Astrocyte of the spinal cord (primary cell): ENCODE measurements around the gene TMEM41A.

ENCODE experiments used
- DNase-seq: peaks from one replicate; pipeline ENCODE4 v3.0.0; 2011; ENCODE audit warnings: low read depth, low spot score
- H3K4me3 ChIP-seq: 2 replicates; pipeline ENCODE4 v1.5.1; 2011; ENCODE audit warnings: low read depth, mild to moderate bottlenecking, low read length, moderate library complexity
- in situ Hi-C: cut with HindIII; loops from 2 replicates; pipeline ENCODE4 v1.10.0; 2017; ENCODE audit warnings: low sequenced_read_pairs
- TF ChIP-seq, protein P1 (sequence below): IDR thresholded peaks from 2 replicates; pipeline ENCODE4 v1.5.1; 2012; ENCODE audit warnings: low read depth, mild to moderate bottlenecking, low read length, inconsistent platforms

The TMEM41A gene

GRCh38 chr3:185517387-185518130 is 18.7 kb upstream of the TMEM41A start:
- TF ChIP-seq, protein P1, sequence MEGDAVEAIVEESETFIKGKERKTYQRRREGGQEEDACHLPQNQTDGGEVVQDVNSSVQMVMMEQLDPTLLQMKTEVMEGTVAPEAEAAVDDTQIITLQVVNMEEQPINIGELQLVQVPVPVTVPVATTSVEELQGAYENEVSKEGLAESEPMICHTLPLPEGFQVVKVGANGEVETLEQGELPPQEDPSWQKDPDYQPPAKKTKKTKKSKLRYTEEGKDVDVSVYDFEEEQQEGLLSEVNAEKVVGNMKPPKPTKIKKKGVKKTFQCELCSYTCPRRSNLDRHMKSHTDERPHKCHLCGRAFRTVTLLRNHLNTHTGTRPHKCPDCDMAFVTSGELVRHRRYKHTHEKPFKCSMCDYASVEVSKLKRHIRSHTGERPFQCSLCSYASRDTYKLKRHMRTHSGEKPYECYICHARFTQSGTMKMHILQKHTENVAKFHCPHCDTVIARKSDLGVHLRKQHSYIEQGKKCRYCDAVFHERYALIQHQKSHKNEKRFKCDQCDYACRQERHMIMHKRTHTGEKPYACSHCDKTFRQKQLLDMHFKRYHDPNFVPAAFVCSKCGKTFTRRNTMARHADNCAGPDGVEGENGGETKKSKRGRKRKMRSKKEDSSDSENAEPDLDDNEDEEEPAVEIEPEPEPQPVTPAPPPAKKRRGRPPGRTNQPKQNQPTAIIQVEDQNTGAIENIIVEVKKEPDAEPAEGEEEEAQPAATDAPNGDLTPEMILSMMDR: no peak
- in situ Hi-C loops: no loop called here
- DNase-seq: no peak
- no peak overlapping the region for H3K4me3 ChIP-seq

DNA sequence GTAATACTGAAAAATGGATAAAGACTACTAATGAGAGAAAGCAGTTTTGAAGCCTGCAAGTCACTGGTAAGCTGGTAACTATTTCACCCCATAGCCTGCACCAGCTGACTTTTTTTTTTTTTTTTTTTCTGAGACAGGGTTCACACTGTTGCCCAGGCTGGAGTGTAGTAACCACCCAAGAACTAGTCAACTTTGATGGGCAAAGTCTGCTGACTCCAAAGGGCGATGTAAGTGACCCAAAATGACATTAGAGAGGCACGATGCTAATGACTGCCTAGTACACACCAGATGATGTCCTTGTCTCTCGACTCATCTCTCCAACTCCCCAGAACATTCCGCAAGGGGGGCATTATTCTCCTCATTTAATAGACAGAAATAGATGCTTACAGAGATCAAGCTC is 12.9 kb upstream of the TMEM41A start:
- in situ Hi-C loops: no loop called here
- TF ChIP-seq, protein P1: no peak
- H3K4me3 ChIP-seq: no peak overlapping the region
- no peak for DNase-seq

GRCh38 chr3:185508335-185508991 is 9.6 kb upstream of the TMEM41A start:
- in situ Hi-C loops: no loop called here
- H3K4me3 ChIP-seq: no peak overlapping the region
- TF ChIP-seq, protein P1: no peak
- no peak for DNase-seq

DNA sequence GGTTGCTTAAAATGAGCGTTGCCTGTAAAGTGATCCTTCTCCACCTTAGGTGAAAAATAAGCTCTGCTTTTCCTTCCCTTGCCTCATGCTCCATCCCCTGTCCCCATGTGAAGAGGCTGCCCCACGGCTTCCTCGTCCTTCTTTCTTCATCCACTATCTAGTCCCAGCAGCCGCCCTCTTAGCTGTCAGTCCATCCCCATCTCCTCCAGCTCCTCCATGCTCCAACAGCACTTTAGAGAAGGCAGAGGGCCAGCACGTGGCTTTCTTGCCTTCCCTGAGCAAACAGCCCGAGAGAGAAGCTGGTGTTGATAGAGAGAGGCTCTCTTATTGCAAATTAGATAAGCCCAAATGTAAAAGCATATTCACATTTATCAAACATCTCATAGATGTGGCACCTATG is 9.0 kb upstream of the TMEM41A start:
- TF ChIP-seq, protein P1: no peak
- DNase-seq: no peak
- in situ Hi-C loops: no loop called here
- H3K4me3 ChIP-seq: no peak overlapping the region

- no peak for DNase-seq
- TF ChIP-seq, protein P1: no peak
- in situ Hi-C loops: no loop called here
- no peak overlapping the region for H3K4me3 ChIP-seq
Observed at GRCh38 chr3:185504636-185505035, 5.8 kb upstream of the TMEM41A start.

DNA sequence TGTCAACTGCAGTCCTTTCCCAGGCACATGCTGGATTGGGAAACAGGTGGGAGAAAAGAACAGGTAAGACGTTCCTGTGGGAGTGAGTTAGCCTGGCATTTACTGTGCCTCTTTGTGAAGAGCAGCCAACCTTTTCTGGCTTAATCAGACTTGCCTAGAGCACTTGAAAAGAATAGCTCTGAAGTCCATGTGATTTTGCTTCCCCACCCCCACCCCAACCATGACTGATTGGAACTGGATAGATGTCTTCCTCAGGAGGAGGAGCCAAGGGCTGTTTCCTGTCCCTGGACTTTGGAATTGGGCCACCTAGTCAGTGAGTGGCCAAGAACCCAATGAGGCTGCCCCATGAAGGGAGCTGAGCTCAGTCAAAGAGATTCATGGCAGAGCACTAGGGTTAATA is 4.7 kb upstream of the TMEM41A start:
- DNase-seq: no peak
- TF ChIP-seq, protein P1: no peak
- no peak overlapping the region for H3K4me3 ChIP-seq
- in situ Hi-C loops: no loop called here
